A673 (cell line): ENCODE measurements around the gene SMCO3.

Experiments used
- EZH2 ChIP-seq: fragments of 200-600 bp; sonication (generic); IDR thresholded peaks from 2 replicates; pipeline ENCODE4 v1.6.1; 2017; ENCODE audit warnings: borderline replicate concordance, low read depth, mild to moderate bottlenecking, mixed read lengths, antibody characterized with exemption, low read length; ENCODE audit not compliant: poor library complexity, severe bottlenecking
- TF ChIP-seq, protein P1 (sequence below): fragments of 300-800, 200-600 bp; sonication (generic); conservative IDR thresholded peaks from 2 replicates; pipeline ENCODE4 v1.5.1; 2017; ENCODE audit warnings: low read depth, mild to moderate bottlenecking, antibody characterized with exemption, low read length, moderate library complexity, mixed read lengths

DNA sequence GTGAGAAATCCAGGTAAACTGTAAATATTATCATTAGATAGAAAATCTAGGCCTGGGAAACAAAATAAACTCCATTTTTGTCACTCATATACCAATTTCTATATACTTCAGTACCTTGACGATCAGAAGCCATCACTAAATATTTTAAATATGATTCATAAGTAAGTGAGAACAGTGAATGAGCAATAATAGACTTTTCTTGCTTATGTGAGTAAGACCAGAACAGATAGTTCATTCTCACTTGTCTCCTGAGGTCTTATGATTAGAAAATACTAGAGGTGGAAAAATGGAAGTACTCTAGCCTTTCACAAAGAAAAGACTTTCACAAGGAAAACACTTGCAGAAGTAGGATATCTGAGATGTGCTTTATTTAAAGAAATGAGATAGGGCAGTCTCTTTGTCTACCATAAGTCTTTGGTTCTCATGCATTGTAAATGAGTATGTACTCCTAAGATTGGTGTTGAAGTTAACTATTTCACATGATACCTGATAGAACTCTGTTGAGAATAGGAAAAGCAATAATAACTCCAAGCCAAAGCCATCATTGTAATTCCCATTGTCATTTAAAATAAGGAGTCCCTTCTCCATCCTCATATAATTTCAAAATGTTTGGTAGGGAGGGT lies 10.1 kb upstream of the SMCO3 start:
- TF ChIP-seq, protein P1, sequence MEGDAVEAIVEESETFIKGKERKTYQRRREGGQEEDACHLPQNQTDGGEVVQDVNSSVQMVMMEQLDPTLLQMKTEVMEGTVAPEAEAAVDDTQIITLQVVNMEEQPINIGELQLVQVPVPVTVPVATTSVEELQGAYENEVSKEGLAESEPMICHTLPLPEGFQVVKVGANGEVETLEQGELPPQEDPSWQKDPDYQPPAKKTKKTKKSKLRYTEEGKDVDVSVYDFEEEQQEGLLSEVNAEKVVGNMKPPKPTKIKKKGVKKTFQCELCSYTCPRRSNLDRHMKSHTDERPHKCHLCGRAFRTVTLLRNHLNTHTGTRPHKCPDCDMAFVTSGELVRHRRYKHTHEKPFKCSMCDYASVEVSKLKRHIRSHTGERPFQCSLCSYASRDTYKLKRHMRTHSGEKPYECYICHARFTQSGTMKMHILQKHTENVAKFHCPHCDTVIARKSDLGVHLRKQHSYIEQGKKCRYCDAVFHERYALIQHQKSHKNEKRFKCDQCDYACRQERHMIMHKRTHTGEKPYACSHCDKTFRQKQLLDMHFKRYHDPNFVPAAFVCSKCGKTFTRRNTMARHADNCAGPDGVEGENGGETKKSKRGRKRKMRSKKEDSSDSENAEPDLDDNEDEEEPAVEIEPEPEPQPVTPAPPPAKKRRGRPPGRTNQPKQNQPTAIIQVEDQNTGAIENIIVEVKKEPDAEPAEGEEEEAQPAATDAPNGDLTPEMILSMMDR, result no peak
- TF ChIP-seq EZH2, result no peak
